HepG2 (cell line): Measurements from ENCODE around the gene EEF1AKMT3.

Experiments used
- HNF4G ChIP-seq, 2 experiments: sonication (generic) in 1 of 2; formaldehyde crosslinking in 1 of 2; IDR thresholded peaks; 2 replicates each; pipeline versions ENCODE4 v1.4.0 to v1.6.1; 2011 to 2020; ENCODE audit warnings: borderline replicate concordance in 2 of 2, low read depth in 2 of 2, mild to moderate bottlenecking in 2 of 2, low read length in 1 of 2, missing genetic modification reagents in 1 of 2, moderate library complexity in 1 of 2
- TAF1 ChIP-seq: sonication (generic); formaldehyde crosslinking; IDR thresholded peaks from 2 replicates; pipeline ENCODE4 v1.4.0; 2020; ENCODE audit warnings: missing genetic modification reagents
- TCF7 ChIP-seq: sonication (generic); IDR thresholded peaks from 2 replicates; pipeline ENCODE4 v1.6.1; 2016; ENCODE audit warnings: antibody characterized with exemption, low read depth

- no peak for TF ChIP-seq TCF7
- TF ChIP-seq HNF4G (IDR thresholded peaks at IDR 0.05; ENCODE audit: borderline replicate concordance, low read depth, low read length): no peak
- no peak for TF ChIP-seq HNF4G (CRISPR knock-in tag; IDR thresholded peaks at IDR 0.05; ENCODE audit: borderline replicate concordance, low read depth)
- no peak for TF ChIP-seq TAF1 (CRISPR knock-in tag)
Measured at GRCh38 chr12:57736741-57737466, 35.5 kb upstream of the EEF1AKMT3 start.
